ENCODE measurements around the gene DNER. TPM values are rescaled to one million over a fixed set of nuclear protein-coding genes. Genes with fewer than 3 reads are reported as not detected.

Gene DNER
- total and polyA plus RNA-seq, 2 donors from 2014 or later, result 16.5 to 21.9 TPM

- intact Hi-C loops (cut with DNase I), result no loop called here
- H3K9me3 ChIP-seq (ENCODE audit: control insufficient read depth in 2 of 3, insufficient read depth in 1 of 3, low read length in 3 of 3), result peaks cover 0 to 6% (median 2%) of the 10 kb centered on the region in 3 donors
- no peak for TF ChIP-seq CTCF (IDR thresholded peaks at IDR 0.05; ENCODE audit: borderline replicate concordance, extremely low read depth, insufficient read depth)
- H3K27me3 ChIP-seq (ENCODE audit: control insufficient read depth, insufficient read depth, low read length), result no peaks in the 10 kb centered on the region
- no peak overlapping the region for H3K27ac ChIP-seq (ENCODE audit: low read depth in 2 of 2, low read length in 2 of 2)
- H3K4me1 ChIP-seq (ENCODE audit: control insufficient read depth in 2 of 3, insufficient read depth in 2 of 3, low read depth in 1 of 3, low read length in 3 of 3), result no peaks in the 10 kb centered on the region
- DNase-seq (no peak), FAIRE-seq (no peak)
- H3K9ac ChIP-seq (ENCODE audit: low read length in 3 of 3), result no peak overlapping the region
- H3K36me3 ChIP-seq (ENCODE audit: control insufficient read depth in 2 of 3, insufficient read depth in 3 of 3, low read length in 3 of 3), result no peaks in the 10 kb centered on the region
- H3K4me3 ChIP-seq (ENCODE audit: low read length in 3 of 3), result no peak overlapping the region
These were observed 225.3 kb downstream of the DNER start for GRCh38 chr2:229489016-229489415.

GRCh38 chr2:229488232-229488631 is 226.1 kb downstream of the DNER start:
- DNase-seq (no peak), FAIRE-seq (no peak)
- Histone ChIP-seq H3K36me3 (ENCODE audit: control insufficient read depth in 2 of 3, insufficient read depth in 3 of 3, low read length in 3 of 3) (no peaks in the 10 kb centered on the region), H3K27ac (ENCODE audit: low read depth in 2 of 2, low read length in 2 of 2) (no peak overlapping the region), H3K27me3 (ENCODE audit: control insufficient read depth, insufficient read depth, low read length) (no peaks in the 10 kb centered on the region), H3K9ac (ENCODE audit: low read length in 3 of 3) (no peak overlapping the region), H3K4me1 (ENCODE audit: control insufficient read depth in 2 of 3, insufficient read depth in 2 of 3, low read depth in 1 of 3, low read length in 3 of 3) (no peaks in the 10 kb centered on the region), H3K4me3 (ENCODE audit: low read length in 3 of 3) (no peak overlapping the region), H3K9me3 (ENCODE audit: control insufficient read depth in 2 of 3, insufficient read depth in 1 of 3, low read length in 3 of 3) (peaks cover 0 to 6% (median 2%) of the 10 kb centered on the region in 3 donors)
- TF ChIP-seq CTCF (IDR thresholded peaks at IDR 0.05; ENCODE audit: borderline replicate concordance, extremely low read depth, insufficient read depth), result no peak
- intact Hi-C loops (cut with DNase I), result no loop called here

GRCh38 chr2:229486673-229487072 is 227.7 kb downstream of the DNER start:
- Histone ChIP-seq H3K27ac (ENCODE audit: low read depth in 2 of 2, low read length in 2 of 2) (no peak overlapping the region), H3K27me3 (ENCODE audit: control insufficient read depth, insufficient read depth, low read length) (no peaks in the 10 kb centered on the region), H3K4me1 (ENCODE audit: control insufficient read depth in 2 of 3, insufficient read depth in 2 of 3, low read depth in 1 of 3, low read length in 3 of 3) (no peaks in the 10 kb centered on the region), H3K4me3 (ENCODE audit: low read length in 3 of 3) (no peak overlapping the region), H3K9ac (ENCODE audit: low read length in 3 of 3) (no peak overlapping the region), H3K9me3 (ENCODE audit: control insufficient read depth in 2 of 3, insufficient read depth in 1 of 3, low read length in 3 of 3) (peaks cover 0 to 6% (median 2%) of the 10 kb centered on the region in 3 donors), H3K36me3 (ENCODE audit: control insufficient read depth in 2 of 3, insufficient read depth in 3 of 3, low read length in 3 of 3) (no peaks in the 10 kb centered on the region)
- intact Hi-C loops (cut with DNase I), result no loop called here
- no peak for TF ChIP-seq CTCF (IDR thresholded peaks at IDR 0.05; ENCODE audit: borderline replicate concordance, extremely low read depth, insufficient read depth)
- FAIRE-seq (no peak), DNase-seq (no peak)

- H3K36me3 ChIP-seq (ENCODE audit: control insufficient read depth in 2 of 3, insufficient read depth in 3 of 3, low read length in 3 of 3), result no peaks in the 10 kb centered on the region
- H3K4me3 ChIP-seq (ENCODE audit: low read length in 3 of 3), result no peak overlapping the region
- DNase-seq (no peak), FAIRE-seq (no peak)
- H3K27ac ChIP-seq (ENCODE audit: low read depth in 2 of 2, low read length in 2 of 2), result no peak overlapping the region
- no peaks in the 10 kb centered on the region for H3K27me3 ChIP-seq (ENCODE audit: control insufficient read depth, insufficient read depth, low read length)
- H3K9ac ChIP-seq (ENCODE audit: low read length in 3 of 3), result no peak overlapping the region
- TF ChIP-seq CTCF (IDR thresholded peaks at IDR 0.05; ENCODE audit: borderline replicate concordance, extremely low read depth, insufficient read depth), result no peak
- peaks cover 0 to 4% (median 2%) of the 10 kb centered on the region in 3 donors for H3K9me3 ChIP-seq (ENCODE audit: control insufficient read depth in 2 of 3, insufficient read depth in 1 of 3, low read length in 3 of 3)
- intact Hi-C loops (cut with DNase I), result no loop called here
- no peaks in the 10 kb centered on the region for H3K4me1 ChIP-seq (ENCODE audit: control insufficient read depth in 2 of 3, insufficient read depth in 2 of 3, low read depth in 1 of 3, low read length in 3 of 3)
These were observed 228.5 kb downstream of the DNER start for GRCh38 chr2:229485857-229486256.

Data from kidney (tissue), 14 donors.